Hematopoietic multipotent progenitor cell treated with erythropoietin and hydrocortisone succinate and interleukin-3 and kit ligand, for 8 days (in vitro differentiated cells): Measurements from ENCODE around the gene PYDC2.

Experiments
- DNase-seq: peaks from one replicate; pipeline ENCODE4 v3.0.0-alpha.2; 2015

The PYDC2 gene

DNA sequence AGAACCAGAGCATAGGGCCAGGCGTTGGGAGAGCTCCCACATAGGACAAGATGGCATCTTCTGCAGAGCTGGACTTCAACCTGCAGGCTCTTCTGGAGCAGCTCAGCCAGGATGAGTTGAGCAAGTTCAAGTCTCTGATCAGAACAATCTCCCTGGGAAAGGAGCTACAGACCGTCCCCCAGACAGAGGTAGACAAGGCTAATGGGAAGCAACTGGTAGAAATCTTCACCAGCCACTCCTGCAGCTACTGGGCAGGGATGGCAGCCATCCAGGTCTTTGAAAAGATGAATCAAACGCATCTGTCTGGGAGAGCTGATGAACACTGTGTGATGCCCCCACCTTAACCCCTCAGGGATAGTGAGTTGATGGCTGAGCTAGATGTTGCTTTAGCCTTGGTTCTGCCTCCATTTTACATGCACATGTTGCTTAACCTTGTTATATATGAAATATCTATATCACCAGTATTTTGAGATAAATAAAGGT is at the start of gene PYDC2:
Gene PYDC2, plus strand, starts transcription at position 51 of the 483 bp plus-strand sequence. Its CDS starts 0 bp downstream, at position 51.
- no peak for DNase-seq

DNA sequence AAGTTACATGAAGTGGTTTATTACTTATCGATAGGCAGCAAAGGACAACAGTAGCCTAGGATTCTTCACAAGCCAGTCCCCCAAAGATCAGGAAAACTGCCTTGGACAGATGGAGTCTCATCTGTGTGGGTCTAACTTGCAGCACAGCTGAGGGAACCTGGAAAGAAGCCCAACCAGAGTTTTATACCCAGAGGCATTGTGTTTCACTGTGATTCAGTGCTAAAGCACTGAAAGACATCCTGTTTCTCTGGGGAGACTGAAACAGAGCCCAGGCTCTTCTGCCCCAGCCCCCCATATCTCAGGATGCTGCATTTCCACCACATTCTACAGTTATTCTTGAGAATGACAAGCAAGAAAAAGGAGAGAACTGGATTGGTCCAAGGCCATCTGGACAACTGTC is 48.2 kb upstream of the PYDC2 start:
- DNase-seq, result no peak

DNA sequence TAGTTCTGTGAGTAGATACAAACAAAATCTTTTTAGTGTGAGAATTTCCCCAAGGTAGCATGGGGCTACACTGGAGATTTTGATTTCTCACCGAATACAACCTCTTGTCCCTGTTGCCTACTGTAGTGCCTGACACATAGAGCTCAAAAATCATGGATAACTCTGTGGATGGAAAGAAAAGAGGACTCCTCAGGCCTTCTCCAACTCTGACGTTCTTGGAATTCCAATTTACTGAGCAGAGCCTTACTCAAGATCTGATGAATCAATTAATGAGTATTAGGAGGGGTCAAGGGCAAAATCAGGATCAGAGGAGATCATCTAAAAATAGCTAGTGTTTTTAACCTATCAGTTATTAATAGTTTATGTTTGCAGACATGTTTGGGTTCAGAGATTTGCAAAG is 46.7 kb upstream of the PYDC2 start:
- no peak for DNase-seq

DNA sequence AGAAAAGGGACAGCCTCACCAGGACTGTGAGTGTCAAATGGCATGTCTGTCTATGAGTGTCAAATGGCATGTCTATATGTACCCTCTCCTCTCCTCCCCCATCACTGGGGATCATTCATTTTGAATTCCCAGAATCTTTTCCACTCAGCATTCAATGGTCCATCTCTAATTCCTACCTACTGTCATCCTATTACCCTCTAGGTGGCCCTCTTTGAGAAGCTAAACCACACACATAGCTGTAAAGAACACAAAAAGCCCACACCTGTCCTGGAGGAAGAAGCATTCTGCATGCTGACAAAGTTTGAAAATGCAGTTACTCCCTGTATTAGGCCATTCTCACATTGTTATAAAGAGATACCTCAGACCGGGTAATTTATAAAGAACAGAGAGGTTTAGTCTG is 46.2 kb upstream of the PYDC2 start:
- no peak for DNase-seq

DNA sequence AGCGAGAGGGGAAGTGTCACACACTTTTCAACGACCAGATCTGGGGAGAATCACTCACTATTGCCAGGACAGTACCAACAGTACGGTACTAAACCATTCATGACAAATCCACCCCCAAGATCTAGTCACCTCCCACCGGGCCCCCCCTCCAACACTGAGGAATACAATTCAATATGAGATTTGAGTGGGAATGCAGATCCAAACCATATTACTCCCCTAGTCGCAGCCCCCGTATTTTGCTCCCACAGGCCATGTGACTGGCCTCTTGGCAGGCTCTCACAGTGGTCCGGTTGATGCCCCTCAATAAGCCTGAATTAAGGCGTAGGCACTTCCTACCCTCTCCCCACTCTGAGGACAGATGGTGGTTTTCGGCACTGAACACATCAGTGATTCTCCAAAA is 45.4 kb upstream of the PYDC2 start:
- no peak for DNase-seq

DNA sequence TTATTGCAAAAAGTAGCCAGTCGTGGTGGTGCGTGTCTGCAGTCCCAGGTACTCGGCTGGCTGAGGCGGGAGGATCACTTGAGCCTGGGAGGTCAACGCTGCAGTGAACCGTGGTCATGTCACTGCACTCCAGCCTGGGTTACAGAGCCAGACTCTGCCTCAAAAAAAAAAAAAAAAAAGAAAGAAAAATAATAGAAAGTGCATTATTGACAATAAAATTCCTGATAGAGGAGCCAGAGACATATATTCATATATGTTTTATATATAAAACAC is 43.6 kb upstream of the PYDC2 start:
- DNase-seq, result no peak

DNA sequence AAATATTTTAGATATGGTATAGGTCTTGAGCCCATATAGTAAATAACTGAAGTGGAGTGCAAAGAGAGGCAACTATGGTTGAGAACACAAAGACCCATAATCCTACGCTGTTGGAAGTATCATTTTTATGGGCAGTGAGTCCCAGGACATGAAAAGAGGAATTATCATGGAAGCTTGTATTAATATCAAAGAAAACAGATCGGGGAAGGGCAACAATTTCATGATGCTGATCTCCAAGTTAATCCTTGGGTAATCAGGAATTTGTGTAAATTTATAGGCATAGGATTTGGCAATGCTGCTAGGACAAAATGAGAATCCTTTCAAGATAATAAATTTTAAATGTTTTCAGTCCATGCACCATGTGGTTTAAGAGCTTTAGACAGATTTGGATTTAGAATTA is 40.2 kb upstream of the PYDC2 start:
- DNase-seq, result no peak

DNA sequence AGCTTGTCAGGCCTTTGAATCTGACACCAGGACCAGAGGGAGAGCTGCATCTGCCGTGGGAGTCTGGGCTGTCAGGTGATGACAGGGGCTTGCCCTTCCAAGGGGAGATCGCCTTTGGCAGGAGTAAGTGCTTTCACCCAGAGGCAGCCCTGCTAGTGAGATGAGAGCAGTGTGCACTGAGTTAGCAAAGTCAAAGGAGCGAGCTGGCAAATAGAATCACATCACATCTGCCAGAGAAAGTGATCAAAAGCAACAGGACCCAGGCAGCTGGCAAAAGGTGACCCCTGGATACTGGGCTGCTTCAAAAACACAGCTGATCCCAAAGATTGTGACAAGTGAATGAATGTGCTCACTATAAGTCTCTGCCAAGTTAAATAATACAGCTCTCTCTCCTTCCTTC is 36.1 kb upstream of the PYDC2 start:
- DNase-seq, result no peak

DNA sequence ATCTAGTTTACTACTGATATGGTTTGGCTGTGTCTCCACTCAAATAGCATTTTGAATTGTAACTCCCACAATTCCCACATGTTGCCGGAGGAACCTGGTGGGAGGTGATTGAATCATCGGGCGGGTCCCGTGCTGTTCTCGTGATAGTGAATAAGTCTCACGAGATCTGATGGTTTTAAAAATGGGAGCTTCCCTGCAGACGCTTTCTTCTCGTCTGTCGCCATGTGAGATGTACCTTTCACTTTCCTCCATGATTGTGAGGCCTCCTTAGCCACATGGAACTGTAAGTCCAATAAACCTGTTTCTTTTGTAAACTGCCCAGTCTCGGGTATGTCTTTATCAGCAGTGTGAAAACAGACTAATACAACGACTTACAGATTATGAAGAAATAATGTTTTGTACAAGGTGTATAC is 35.6 kb upstream of the PYDC2 start:
- no peak for DNase-seq

DNA sequence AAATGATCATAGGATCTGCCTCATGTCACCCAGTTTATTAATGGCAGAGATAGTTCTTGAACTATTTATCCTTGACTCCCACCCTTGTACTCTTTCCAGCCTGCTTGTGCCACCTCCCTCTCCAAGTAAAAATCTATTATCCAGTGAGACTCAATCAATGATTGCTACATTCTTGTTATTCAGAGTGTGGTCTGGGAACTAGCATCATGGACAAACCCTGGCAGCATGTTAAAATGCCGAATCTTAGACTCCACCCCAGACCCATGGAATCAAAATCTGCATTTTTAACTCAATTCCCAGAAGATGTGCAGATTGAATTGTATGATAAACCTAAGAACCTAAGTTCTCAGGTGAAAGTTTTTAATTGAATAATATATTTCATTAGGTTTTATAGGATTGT is 34.7 kb upstream of the PYDC2 start:
- DNase-seq, result no peak

DNA sequence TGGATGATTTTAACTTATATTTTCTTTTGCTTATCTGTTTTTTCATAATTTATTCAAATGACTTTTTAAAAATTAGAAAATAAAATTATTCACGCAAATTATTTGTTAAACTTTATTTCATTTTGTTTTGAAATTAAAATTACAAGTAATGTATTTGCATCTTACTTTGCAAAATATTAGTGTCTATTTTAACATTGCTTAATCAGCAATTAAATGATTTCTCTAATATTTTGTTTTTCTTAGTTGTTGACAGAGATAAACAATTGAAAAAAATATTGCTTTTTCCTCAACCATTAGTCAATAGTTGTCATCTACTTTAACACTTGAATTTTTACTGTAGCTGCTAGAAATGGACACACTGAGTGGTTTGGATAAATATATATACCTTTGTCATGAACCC is 32.8 kb upstream of the PYDC2 start:
- no peak for DNase-seq

DNA sequence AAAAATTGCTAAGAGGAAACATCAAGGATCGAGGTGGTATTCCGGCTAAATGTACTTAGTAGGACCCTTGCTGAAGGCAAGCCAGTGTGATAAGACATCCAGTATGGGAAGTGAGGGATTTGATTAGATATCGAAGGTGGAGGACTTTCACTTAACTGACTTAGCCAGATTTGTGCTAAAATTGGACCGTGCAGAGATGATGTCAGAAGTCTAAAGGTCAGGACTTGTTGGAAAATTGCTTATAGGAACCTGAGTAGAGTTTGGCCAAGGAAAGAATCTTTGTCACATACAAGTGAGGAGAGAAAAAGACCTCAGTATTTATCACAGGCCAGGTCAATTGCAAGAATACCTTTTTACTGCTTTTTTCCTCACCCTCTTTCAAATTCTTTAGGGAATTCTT is 30.9 kb upstream of the PYDC2 start:
- DNase-seq, result no peak

DNA sequence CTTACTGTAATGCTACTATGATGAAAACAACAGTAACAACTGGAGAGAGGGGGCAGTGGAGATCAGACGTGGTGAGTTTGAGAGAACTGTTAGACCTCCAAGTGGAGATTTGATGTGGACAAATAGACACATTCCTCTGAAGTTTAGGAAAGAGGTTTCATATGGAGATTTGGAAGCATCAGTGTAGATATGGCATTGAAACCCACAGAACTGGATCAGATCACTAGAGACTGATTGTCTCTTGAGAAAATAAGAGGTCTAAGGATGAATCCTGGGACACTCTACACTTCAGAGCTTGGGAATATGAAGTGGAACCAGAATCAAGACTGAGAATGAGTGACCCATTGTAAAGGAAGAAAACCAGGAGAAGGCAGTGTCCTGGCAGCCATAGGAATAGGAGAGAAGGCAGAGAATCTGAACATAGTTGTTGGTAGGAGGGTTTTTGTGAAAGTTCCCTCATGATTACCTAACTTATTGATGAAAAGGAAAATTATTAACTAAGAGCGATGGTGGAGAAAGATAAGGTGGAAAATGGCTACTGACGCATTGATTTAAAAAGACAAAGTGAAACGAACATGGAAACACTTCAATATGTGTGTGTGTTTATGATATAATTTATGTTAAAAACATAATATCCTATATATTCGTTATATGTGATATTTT is 29.7 kb upstream of the PYDC2 start:
- DNase-seq, result no peak

DNA sequence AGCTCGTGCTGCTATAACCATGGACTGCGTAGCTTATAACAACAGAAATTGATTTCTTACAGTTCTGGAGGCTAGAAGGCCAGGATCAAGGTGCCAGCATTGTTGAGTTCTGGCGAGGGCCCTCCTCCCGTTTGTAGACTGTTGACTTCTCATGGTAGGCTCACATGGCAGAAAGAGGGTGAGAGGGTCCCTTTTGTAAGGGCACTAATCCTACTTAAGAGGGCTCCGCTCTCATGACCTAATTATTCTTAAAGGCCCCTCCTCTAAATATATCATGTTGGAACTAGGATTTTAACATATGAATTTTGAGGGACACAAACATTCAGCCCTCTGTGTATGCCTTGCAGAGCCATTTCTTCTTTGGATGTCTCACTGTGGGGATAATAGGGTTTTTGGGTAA is 28.8 kb upstream of the PYDC2 start:
- DNase-seq, result no peak

DNA sequence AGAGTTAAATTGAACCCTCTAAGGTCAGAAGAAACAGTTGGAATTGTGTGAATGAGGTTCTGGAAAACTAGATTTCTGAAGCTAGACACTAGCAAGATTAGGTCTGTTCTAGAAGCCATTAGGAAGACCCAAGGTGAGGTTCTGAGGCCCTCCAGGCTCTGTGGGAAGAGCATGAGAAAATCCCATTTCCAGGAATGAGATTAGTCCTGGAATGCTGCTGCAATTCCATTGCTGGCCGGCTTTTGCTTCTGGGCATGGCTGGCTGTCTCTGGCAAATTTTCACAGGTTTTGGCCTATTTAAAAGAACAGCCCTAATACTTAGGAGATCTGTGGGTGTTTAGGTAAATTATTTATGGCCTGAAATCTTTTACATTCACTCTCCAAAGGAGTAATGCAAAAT is 26.9 kb upstream of the PYDC2 start:
- DNase-seq, result no peak

DNA sequence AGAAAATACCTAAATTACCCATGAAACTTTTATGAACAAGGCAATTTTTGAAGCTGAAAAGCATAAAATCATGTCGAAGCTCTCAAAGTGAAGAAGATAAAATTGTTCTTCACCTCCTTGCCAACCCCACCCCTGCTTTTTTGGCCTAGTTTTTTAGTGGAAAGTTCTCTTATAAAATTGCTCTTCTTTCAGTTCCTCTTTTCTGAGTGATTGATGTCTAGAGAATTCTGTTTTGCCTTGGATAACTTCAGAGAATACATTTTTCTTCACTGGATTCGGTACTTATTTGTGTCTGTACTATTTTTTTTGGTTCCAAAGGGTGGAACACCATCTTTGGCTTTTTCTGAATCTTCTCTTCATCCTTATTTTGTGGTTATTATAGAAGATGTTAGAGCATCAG is 25.0 kb upstream of the PYDC2 start:
- DNase-seq, result no peak

DNA sequence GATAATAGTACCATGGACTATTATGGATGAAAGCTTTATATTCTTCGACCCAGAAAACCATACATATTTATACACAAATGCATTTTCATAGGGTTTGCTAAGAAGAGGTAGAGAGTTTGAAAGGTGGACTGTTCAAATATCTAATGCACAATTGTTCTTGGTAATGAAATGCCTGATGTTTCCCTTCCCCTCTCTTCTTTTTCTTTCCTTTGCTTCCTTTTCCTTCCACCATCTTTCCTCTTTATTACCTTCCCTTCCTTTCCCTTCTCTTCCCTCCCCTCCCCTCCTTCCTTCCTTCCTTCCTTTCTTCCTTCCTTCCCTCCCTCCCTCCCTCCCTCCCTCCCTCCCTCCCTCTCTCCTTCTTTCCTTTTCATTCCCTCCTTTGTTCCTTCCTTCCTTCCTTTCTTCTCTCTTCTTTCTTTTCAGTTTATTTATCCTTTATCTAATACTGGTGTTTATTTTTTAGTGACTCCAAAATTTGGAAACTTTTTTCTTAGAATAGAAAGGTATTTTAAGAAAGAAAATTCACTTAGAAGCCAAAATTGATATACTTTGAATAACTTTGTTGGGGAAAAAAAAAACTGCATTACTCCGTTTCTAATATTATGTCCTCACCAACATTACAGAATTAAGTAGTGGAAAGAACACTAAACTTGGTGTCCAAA is 22.7 kb upstream of the PYDC2 start:
- no peak for DNase-seq

DNA sequence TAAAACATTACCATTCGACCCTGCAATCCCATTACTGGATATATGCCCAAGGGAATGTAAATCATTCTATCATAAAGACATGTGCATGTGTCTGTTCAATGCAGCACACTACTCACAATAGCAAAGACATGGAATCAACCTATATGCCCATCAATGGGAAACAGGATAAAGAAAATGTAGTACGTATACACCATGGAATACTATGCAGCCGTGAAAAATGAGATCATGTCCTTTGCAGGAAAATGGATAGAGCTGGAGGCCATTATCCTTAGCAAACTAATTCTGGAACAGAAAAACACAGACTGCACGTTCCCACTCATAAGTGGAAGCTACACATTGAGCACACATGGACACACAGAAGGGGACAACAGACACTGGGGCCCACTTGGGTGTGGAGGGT is 20.4 kb upstream of the PYDC2 start:
- DNase-seq, result no peak

DNA sequence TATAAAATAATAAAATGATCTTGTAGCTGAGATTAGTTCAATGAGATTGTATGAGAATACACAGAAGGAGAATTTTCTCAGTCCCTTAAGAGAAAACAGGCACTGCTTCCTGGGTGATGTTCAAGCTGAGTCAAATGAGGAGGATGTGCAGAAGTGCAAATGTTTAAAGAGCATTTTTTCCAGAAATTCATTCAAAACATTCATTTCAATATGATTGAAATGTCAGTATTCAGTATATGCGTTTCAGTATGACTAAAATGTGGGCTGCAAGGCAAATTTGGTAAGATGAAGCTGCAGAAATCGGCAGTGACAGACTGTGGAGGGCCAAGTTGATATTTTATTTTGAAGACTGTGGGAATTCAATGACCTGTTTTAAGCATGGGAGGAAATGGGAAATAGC is 19.3 kb upstream of the PYDC2 start:
- no peak for DNase-seq

DNA sequence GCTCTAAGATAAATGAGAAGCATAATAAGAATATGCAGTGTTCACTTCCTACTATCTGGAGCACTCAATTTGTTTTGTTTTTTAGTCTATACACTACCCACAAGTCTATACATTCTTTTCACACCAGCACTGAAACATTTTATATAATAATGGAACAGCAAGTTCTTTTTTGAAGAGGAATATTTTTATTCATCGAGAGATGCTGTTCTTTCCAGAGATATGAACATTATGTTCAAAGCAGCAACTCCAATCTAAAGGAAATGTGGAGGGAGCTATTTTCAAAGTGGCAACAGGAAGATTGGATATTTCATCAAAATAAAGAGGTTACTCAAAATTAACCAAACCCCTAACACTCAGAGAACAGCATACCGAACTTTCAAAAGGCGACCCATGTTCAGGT is 16.4 kb upstream of the PYDC2 start:
- DNase-seq, result no peak

DNA sequence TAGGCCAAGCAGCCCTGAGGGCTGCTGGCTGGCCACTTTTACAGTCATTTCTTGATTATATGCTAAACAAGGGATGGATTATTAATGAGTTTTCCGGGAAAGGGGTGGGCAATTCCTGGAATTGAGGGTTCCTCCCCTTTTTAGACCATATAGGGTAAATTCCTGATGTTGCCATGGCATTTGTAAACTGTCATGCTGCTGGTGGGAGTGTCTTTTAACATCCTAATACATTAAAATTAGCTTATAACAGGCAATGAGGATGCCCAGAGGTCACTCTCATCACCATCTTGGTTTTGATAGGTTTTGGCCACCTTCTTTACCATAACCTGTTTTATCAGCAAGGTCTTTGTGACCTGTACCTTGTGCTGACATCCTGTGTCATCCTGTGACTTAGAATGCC is 11.7 kb upstream of the PYDC2 start:
- DNase-seq, result no peak

DNA sequence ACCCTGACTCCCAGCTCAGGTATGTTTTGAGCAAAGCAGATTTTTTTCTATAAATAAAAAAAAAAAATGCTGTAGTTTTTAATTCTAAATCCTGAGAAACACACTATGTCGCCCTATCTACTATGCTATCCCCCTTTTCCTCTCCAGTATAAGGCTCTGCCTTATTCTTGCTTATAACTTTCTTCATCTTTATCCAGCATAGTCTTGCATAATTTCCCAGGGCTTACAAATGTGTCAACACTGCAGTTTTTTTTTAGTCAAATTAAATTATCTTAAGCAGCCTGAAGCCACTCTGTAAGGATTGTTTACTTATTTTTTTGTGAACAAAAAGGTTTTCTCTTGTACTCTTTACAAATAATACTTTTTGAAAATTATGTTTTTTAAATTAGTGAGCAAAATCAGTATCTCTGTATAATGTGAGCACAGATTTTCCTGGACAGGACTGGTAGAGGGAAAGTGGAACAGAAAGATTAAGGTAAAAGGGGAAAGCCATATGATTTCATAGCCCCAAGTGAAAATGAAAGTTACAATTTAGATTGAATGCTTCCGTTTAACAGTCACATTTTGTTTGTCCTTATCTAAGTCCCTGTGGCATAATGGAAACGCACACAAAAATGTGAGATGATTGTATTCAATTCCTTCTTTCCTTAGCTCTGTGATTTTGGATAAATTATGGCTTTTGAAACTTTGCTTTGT is 5.6 kb upstream of the PYDC2 start:
- no peak for DNase-seq

DNA sequence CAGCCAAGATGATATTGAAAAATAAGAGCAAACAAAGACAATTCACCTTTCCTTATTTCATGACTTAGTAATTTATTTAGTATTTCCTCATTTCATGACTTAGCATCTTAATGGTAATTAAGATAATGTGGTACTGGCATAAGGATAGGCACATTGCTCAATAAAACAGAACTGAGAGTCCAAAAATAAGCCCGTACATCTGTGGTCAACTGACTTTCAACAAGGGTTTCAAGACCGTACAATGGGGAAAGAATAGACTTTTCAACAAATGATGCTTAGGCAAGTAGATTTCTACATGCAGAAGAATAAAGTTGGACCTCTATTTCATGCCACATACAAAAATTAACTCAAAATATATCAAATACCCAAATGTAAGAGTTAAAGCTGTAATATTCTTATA is 603 bp upstream of the PYDC2 start:
- DNase-seq, result no peak

DNA sequence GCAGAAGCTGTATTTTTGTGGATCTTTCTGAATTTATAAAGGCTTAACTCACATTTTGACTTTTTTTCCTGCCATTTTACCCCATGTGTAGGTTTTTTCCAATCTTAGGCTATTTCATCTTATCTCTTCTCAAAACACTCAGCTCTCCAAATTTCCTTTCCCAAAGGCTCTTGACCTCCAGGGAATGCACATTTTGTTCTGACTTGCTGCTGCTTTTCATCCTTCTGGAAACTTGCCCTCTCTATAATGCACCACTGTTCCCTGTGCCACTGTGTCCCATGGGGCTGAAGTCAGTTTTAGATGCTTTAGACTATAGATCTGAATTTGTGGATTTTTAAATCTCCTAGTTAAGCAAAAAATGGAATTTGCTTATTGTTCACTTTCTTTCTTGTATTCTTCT is 9.1 kb downstream of the PYDC2 start:
- no peak for DNase-seq

DNA sequence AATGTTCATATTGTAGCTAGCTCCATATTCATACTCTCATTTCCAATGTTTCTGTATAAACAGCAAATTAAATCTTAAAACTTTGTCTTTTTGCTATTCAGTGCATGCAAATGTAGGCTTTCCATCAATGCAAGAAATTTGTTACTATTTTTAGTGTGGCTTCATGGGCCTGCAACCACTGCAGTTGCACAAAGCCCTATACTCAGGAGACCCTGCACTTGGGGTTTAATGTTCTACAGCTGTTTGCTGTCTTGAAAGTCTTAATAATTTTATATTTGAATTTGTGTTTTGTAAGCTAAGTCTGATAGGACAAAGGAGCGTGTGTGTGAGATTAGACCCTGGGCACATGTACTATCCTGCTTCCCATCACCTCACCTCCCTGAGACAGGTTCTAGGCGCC is 9.6 kb downstream of the PYDC2 start:
- no peak for DNase-seq
